Esophagus (tissue), 2 donors: ENCODE results near the gene TRIM32. TPM values are rescaled to one million over a fixed set of nuclear protein-coding genes. Genes with fewer than 3 reads are reported as not detected.

ENCODE experiments used
- H3K27ac ChIP-seq, 2 donors: one replicate each; pipeline ENCODE4 v1.5.1; 2013; ENCODE audit warnings: low read depth in 2 of 2, mild to moderate bottlenecking in 2 of 2, inconsistent platforms in 1 of 2, low read length in 1 of 2, moderate library complexity in 1 of 2
- H3K27me3 ChIP-seq, 2 donors: one replicate each; pipeline ENCODE4 v1.6.1; 2013; ENCODE audit warnings: low read length in 2 of 2, control low read depth in 1 of 2, mild to moderate bottlenecking in 1 of 2; ENCODE audit not compliant: insufficient read depth in 2 of 2, control insufficient read depth in 1 of 2
- H3K36me3 ChIP-seq, 2 donors: one replicate each; pipeline ENCODE4 v1.6.1; 2013; ENCODE audit warnings: low read length in 1 of 2; ENCODE audit not compliant: control insufficient read depth in 2 of 2, insufficient read depth in 2 of 2
- H3K4me1 ChIP-seq, 2 donors: one replicate each; pipeline ENCODE4 v1.6.1; 2013; ENCODE audit warnings: low read length in 1 of 2; ENCODE audit not compliant: control insufficient read depth in 2 of 2, insufficient read depth in 2 of 2
- H3K4me3 ChIP-seq, 2 donors: one replicate each; pipeline ENCODE4 v1.5.1; 2013; ENCODE audit warnings: low read length in 2 of 2, mild to moderate bottlenecking in 2 of 2, low read depth in 1 of 2, moderate library complexity in 1 of 2
- H3K9me3 ChIP-seq, 2 donors: one replicate each; pipeline ENCODE4 v1.6.1; 2013; ENCODE audit warnings: mild to moderate bottlenecking in 2 of 2, low read depth in 1 of 2, low read length in 1 of 2, moderate library complexity in 1 of 2; ENCODE audit not compliant: control insufficient read depth in 2 of 2, insufficient read depth in 1 of 2
- WGBS, 2 donors: extraction: QIAGEN DNeasy Blood & Tissue Kit; methylation state at CpG; one replicate each; pipeline ENCODE4 v1.1.7; 2013; 5-methylcytosine and 5-hydroxymethylcytosine counted together
- polyA plus RNA-seq, 2 donors: library from polyadenylated mRNA; stranded (reverse); fragments of 200-250 nt; gene quantifications; one replicate each; pipeline ENCODE4 v1.2.3, GENCODE V29; 2013
- donor health status: healthy with polysubstance abuse.
- donor health status: Bipolar disorder and iron deficiency.

TRIM32 gene
- polyA plus RNA-seq, 2 donors = 2.6 to 4.1 TPM

GRCh38 chr9:116654059-116654355 is 33.1 kb upstream of the TRIM32 start:
- no peaks in the 10 kb centered on the region for H3K36me3 ChIP-seq
- no peaks in the 10 kb centered on the region for H3K27me3 ChIP-seq
- H3K4me3 ChIP-seq = no peak overlapping the region
- no peaks in the 10 kb centered on the region for H3K4me1 ChIP-seq
- WGBS, 2 donors = 46 to 48% methylated on average over 3 of the region's 3 CpGs
- peak overlapping the region in 1 of 2 donors; percentile 24 for H3K27ac ChIP-seq
- H3K9me3 ChIP-seq = no peaks in the 10 kb centered on the region

GRCh38 chr9:116656501-116656971 is 30.6 kb upstream of the TRIM32 start:
- 32 to 47% methylated on average over 5 of the region's 5 CpGs for WGBS, 2 donors

DNA sequence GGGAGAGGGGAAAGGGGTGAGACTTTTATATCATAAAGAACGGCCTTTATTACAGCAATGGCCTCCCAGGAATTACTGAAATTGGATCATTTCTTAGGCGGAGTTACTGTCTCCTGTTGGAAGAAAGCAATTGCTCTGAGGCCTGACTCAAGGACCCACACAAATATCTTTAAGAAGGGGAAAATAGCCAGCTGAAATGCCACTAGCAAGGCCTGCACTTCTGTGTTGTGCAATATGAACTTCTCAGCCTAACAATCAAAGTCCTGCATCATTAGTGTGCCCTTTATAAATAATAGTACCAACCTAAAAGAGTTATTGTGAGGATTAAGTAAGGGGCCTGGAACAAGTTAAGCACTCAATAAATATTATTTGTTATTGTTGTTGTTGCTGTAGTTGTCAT is 30.1 kb upstream of the TRIM32 start:
- H3K36me3 ChIP-seq = no peaks in the 10 kb centered on the region
- H3K4me1 ChIP-seq = no peaks in the 10 kb centered on the region
- no peaks in the 10 kb centered on the region for H3K9me3 ChIP-seq
- 56 to 71% methylated on average over 2 of the region's 2 CpGs for WGBS, 2 donors
- H3K27me3 ChIP-seq = no peaks in the 10 kb centered on the region
- H3K27ac ChIP-seq = peak overlapping the region in 1 of 2 donors; percentile 31
- no peak overlapping the region for H3K4me3 ChIP-seq

More at GRCh38 chr9:116656501-116656971, 30.6 kb upstream of the TRIM32 start:
- Histone ChIP-seq H3K4me1 (no peaks in the 10 kb centered on the region), H3K27ac (peak overlapping the region in 1 of 2 donors; percentile 31), H3K4me3 (no peak overlapping the region), H3K9me3 (no peaks in the 10 kb centered on the region), H3K36me3 (no peaks in the 10 kb centered on the region), H3K27me3 (no peaks in the 10 kb centered on the region)

GRCh38 chr9:116658265-116658664 is 28.8 kb upstream of the TRIM32 start:
- Histone ChIP-seq H3K9me3 (no peaks in the 10 kb centered on the region), H3K27me3 (no peaks in the 10 kb centered on the region), H3K4me3 (no peak overlapping the region), H3K4me1 (no peaks in the 10 kb centered on the region), H3K36me3 (no peaks in the 10 kb centered on the region), H3K27ac (no peak overlapping the region)
- WGBS, 2 donors = 88 to 94% methylated on average over 2 of the region's 2 CpGs

DNA sequence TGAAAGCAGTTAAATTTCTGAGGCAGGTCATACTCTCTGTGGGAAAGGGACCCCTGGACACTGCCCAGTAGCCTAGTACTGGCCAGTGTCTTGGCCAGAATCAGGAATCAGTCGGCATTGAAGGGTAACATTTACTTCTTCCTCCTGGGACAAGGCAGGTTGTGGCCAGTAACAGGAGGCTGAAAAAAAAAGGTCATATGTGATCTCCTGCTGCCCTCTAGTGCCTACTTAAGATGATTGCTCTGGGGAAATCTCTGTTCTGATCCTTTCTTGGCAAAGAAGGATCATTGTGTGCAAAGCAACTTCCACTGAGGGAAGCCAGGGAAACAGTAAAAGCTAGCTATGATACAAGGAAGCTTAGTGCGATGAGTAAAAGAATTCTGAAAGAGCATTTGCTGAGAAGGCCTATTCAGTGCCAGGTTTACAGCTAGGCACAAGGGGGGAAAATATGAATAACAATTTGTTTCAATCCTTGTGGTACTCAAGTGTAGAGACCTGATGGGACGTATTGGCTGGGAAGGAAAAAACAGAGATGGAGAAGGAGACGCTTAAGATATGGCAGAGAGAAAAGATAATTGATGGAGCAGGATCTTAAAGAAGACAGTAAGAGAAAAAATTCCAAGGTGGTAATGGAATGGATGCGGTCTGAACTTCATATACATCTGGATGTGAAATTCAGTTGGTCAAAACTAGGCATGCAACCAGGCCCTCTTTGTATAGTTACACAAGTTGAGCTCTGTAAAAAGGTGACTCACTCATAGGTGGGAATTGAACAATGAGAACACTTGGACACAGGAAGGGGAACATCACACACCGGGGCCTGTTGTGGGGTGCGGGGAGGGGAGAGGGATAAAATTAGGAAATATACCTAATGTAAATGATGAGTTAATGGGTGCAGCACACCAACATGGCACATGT is 25.8 kb upstream of the TRIM32 start:
- WGBS, 2 donors = 52 to 61% methylated on average over 7 of the region's 7 CpGs
- Histone ChIP-seq H3K9me3 (no peaks in the 10 kb centered on the region), H3K36me3 (no peaks in the 10 kb centered on the region), H3K27ac (no peak overlapping the region), H3K27me3 (no peaks in the 10 kb centered on the region), H3K4me1 (no peaks in the 10 kb centered on the region), H3K4me3 (no peak overlapping the region)

DNA sequence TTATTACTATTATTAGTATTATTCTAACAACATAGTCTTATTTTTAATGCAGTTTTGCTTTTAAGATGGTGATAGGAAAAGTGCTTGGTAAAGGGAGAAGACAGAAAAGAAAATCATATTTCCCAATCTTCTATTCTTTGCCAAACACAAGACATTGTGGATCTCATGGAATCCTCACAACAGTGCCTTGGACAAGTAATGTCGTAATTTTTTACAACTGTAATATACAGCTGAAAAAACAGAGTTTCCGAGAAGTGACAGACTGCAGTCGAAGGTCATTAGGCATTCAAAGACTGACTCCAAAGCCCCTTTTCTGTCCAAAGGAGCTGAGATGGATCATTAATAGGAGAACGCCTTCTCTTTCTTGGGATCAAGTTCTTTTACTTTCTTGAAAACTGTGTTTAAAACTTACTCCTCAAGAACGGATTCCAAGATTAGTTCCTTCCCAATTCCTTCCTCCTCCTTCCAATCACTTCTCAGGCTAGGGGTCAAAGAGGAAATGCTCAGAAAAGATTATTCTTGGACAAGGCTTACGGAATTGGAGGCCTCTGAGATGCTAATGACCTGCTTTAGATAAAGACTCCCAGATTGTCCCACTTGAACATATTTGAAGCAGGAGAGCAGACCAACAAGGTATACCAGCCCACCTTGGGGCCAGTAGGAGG is 24.3 kb upstream of the TRIM32 start:
- Histone ChIP-seq H3K4me3 (no peak overlapping the region), H3K27ac (peak overlapping the region in 1 of 2 donors; percentile 41), H3K27me3 (no peaks in the 10 kb centered on the region), H3K36me3 (no peaks in the 10 kb centered on the region), H3K9me3 (no peaks in the 10 kb centered on the region), H3K4me1 (no peaks in the 10 kb centered on the region)
- 72 to 76% methylated on average over 6 of the region's 6 CpGs for WGBS, 2 donors

DNA sequence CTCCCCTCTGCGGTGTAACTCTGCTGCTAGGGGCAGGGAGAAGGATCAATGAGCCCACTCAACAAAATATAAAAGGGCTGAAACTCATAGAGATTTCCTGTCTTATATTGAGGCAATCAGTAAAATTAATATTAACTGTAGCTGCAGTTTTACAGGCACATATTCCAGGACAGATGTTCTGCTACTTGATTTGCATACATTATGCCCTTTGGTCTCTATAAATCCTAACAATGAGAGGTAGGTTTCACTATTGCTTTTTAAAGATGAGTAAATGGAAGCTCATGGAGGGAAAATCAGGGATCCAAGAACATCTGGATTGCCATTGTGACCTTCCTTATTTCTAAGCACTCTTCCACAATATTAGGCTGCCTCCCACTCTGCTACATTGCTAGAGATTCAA is 23.5 kb upstream of the TRIM32 start:
- Histone ChIP-seq H3K27ac (no peak overlapping the region), H3K27me3 (no peaks in the 10 kb centered on the region), H3K4me3 (no peak overlapping the region), H3K36me3 (no peaks in the 10 kb centered on the region), H3K9me3 (no peaks in the 10 kb centered on the region), H3K4me1 (no peaks in the 10 kb centered on the region)
- WGBS, 2 donors = 97 to 100% methylated on average over 1 of the region's 1 CpG

DNA sequence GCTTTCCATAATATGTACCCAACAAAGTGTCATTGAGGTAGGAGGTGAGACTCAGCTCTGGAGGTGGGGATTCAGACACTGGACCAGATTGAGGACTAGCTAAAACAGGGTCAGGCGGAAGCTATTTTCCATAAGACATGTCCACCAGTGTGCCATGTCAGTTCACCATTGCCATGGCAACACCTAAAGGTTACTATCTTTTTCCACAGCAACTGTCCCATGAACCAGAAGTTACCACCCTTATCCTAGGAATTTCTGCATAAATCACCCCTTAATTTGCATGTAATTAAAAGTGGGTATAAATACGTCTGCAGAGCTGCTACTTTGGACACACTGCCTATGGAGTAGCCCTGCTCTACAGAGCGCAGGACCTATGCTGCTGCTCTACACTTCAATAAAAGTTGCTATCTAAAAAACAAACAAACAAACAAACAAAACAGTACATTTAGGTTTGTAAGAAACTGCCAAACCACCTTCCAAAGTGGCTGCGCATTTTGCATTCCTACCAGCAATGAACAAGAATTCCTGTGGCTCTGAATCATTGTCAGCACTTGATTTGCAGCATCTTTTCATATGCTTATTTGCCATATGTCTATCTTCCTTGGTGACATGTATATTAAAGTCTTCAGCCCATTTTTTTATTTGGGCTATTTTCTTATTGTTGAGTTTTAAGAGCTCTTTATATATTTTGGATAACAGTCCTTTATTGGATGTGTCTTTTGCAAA is 18.0 kb upstream of the TRIM32 start:
- no peaks in the 10 kb centered on the region for H3K4me1 ChIP-seq

GRCh38 chr9:116671605-116672004 is 15.5 kb upstream of the TRIM32 start:
- 59 to 69% methylated on average over 2 of the region's 2 CpGs for WGBS, 2 donors
- H3K27me3 ChIP-seq = no peaks in the 10 kb centered on the region
- no peaks in the 10 kb centered on the region for H3K36me3 ChIP-seq
- no peaks in the 10 kb centered on the region for H3K4me1 ChIP-seq
- H3K4me3 ChIP-seq = no peak overlapping the region
- H3K27ac ChIP-seq = no peak overlapping the region
- no peaks in the 10 kb centered on the region for H3K9me3 ChIP-seq

More for the DNA sequence above, 18.0 kb upstream of the TRIM32 start:
- 92 to 94% methylated on average over 4 of the region's 4 CpGs for WGBS, 2 donors
- H3K4me3 ChIP-seq = no peak overlapping the region
- H3K36me3 ChIP-seq = no peaks in the 10 kb centered on the region
- no peaks in the 10 kb centered on the region for H3K27me3 ChIP-seq
- no peaks in the 10 kb centered on the region for H3K9me3 ChIP-seq
- H3K27ac ChIP-seq = no peak overlapping the region
